ENCODE results near the gene OGDH. TPM values are rescaled to one million over a fixed set of nuclear protein-coding genes. Genes with fewer than 3 reads are reported as not detected.

OGDH gene
- total RNA-seq, 1 experiment from 2014 or later: 75.1 TPM

GRCh38 chr7:44573464-44574286 is 32.8 kb upstream of the OGDH start, which contains the start of gene DDX56:
DDX56 (minus strand) TSS chr7:44573908; CDS start chr7:44573895, 13 bp downstream.
- Mint-ChIP-seq H3K4me1 (ENCODE audit: insufficient read depth, unreplicated experiment) (peaks cover 21% of the 10 kb centered on the region), H3K27ac (ENCODE audit: low read depth, unreplicated experiment) (peak within 1 kb of the TSS; percentile 95), H3K36me3 (ENCODE audit: insufficient read depth, unreplicated experiment) (peaks cover 79% of the 10 kb centered on the region), H3K4me3 (ENCODE audit: unreplicated experiment) (peak within 1 kb of the TSS; percentile 98), H3K9me3 (ENCODE audit: unreplicated experiment) (no peaks in the 10 kb centered on the region), H3K27me3 (ENCODE audit: insufficient read depth, unreplicated experiment) (no peaks in the 10 kb centered on the region)
- POLR2A ChIA-PET: interaction anchor here (0.5 to 4.5 kb wide), 33 partner anchors 8 to 562 kb away, joined by 3 to 69 read pairs (median 4); partner anchors contain the start of genes DBNL, H2AZ2, NUDCD3 and OGDH
- intact Hi-C loops (cut with micrococcal nuclease): no loop called here
- CTCF ChIA-PET: interaction anchor here (0.6 to 3.9 kb wide), 6 partner anchors 10 to 333 kb away, joined by 3 to 23 read pairs (median 3); no protein-coding TSS in a partner anchor
- TF ChIP-seq CTCF (IDR thresholded peaks at IDR 0.05; ENCODE audit: unreplicated experiment): no peak
- DNase-seq (ENCODE audit: unreplicated experiment): peak; percentile 94
- BruUV-seq (replicated peaks): no TSS peak

DNA sequence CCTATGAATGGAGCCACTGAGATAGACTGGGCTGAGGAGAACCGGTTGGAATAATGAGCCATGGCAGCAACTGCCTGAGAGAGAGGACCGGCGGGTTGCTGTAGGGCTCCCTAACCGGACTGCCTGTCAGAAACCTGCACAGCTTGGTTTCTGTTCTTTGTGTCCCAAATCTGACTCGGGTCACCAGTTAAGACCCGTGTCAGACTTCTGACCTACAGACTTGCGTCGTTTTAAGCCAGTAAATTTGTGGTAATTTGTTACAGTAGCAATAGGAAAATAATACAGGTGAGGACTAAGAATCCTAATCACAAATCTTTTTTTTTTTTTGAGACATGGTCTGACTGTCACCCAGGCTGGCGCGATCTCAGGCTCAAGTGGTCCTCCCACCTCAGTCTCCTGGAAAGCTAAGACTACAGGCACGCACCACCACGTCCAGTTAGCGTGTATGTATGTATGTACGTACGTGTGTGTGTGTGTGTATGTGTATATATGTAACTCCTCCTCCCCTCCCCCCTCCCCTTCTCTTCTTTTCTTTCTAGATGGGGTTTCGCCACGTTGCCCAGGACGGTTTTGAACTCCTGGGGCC is 32.0 kb upstream of the OGDH start:
- H3K4me1 Mint-ChIP-seq (ENCODE audit: insufficient read depth, unreplicated experiment): peaks cover 21% of the 10 kb centered on the region
- POLR2A ChIA-PET: interaction anchor here (0.7 to 4.5 kb wide), 28 partner anchors 7 to 556 kb away, joined by 3 to 69 read pairs (median 4); partner anchors contain the start of genes DBNL, H2AZ2, NUDCD3 and OGDH
- H3K9me3 Mint-ChIP-seq (ENCODE audit: unreplicated experiment): no peaks in the 10 kb centered on the region
- H3K4me3 Mint-ChIP-seq (ENCODE audit: unreplicated experiment): peak overlapping the region; percentile 98
- BruUV-seq (replicated peaks): TSS peak; percentile 48
- no peaks in the 10 kb centered on the region for H3K27me3 Mint-ChIP-seq (ENCODE audit: insufficient read depth, unreplicated experiment)
- DNase-seq (ENCODE audit: unreplicated experiment): no peak
- TF ChIP-seq CTCF (IDR thresholded peaks at IDR 0.05; ENCODE audit: unreplicated experiment): no peak
- CTCF ChIA-PET: interaction anchor here (0.6 to 3.9 kb wide), 2 partner anchors 10 to 11 kb away, joined by 6 to 23 read pairs; no protein-coding TSS in a partner anchor
- peak overlapping the region; percentile 95 for H3K27ac Mint-ChIP-seq (ENCODE audit: low read depth, unreplicated experiment)
- peaks cover 79% of the 10 kb centered on the region for H3K36me3 Mint-ChIP-seq (ENCODE audit: insufficient read depth, unreplicated experiment)
- intact Hi-C loops (cut with micrococcal nuclease): no loop called here

DNA sequence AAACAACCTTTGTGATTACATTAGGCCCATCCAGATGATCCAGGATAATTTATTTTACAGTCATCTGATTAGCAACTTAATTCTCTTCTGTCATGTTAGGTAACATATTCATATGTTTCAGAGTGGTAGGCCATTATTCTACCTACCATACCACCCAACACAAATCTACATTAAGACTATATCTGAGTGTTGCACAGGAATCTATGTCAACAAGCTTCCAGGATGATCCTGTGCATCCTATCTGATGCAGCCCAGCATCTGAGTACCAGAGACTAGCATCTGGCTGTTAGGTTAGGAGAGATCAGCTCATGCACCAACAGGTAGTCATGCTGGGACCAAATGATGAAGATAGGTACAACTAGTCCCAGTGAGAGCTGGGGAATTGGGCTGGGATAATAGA is 31.4 kb upstream of the OGDH start:
- TF ChIP-seq CTCF (IDR thresholded peaks at IDR 0.05; ENCODE audit: unreplicated experiment): no peak
- H3K4me1 Mint-ChIP-seq (ENCODE audit: insufficient read depth, unreplicated experiment): peaks cover 25% of the 10 kb centered on the region
- no peaks in the 10 kb centered on the region for H3K27me3 Mint-ChIP-seq (ENCODE audit: insufficient read depth, unreplicated experiment)
- ChIA-PET CTCF (interaction anchor here (0.6 to 3.9 kb wide), 2 partner anchors 10 to 11 kb away, joined by 6 to 23 read pairs; no protein-coding TSS in a partner anchor), POLR2A (interaction anchor here (0.6 to 4.5 kb wide), 10 partner anchors 12 to 273 kb away, joined by 3 to 69 read pairs (median 4); partner anchors contain the start of genes H2AZ2, NUDCD3 and OGDH)
- intact Hi-C loops (cut with micrococcal nuclease): no loop called here
- peaks cover 79% of the 10 kb centered on the region for H3K36me3 Mint-ChIP-seq (ENCODE audit: insufficient read depth, unreplicated experiment)
- H3K9me3 Mint-ChIP-seq (ENCODE audit: unreplicated experiment): no peaks in the 10 kb centered on the region
- BruUV-seq (replicated peaks): no TSS peak
- DNase-seq (ENCODE audit: unreplicated experiment): no peak
- H3K4me3 Mint-ChIP-seq (ENCODE audit: unreplicated experiment): peak overlapping the region; percentile 98
- peak overlapping the region; percentile 43 for H3K27ac Mint-ChIP-seq (ENCODE audit: low read depth, unreplicated experiment)

GRCh38 chr7:44576228-44576627 is 30.2 kb upstream of the OGDH start:
- Mint-ChIP-seq H3K27me3 (ENCODE audit: insufficient read depth, unreplicated experiment) (no peaks in the 10 kb centered on the region), H3K4me3 (ENCODE audit: unreplicated experiment) (no peak overlapping the region), H3K9me3 (ENCODE audit: unreplicated experiment) (no peaks in the 10 kb centered on the region), H3K27ac (ENCODE audit: low read depth, unreplicated experiment) (no peak overlapping the region), H3K4me1 (ENCODE audit: insufficient read depth, unreplicated experiment) (peaks cover 27% of the 10 kb centered on the region), H3K36me3 (ENCODE audit: insufficient read depth, unreplicated experiment) (peaks cover 75% of the 10 kb centered on the region)
- no peak for DNase-seq (ENCODE audit: unreplicated experiment)
- ChIA-PET CTCF (no interaction called here), POLR2A (no interaction called here)
- no TSS peak for BruUV-seq (replicated peaks)
- TF ChIP-seq CTCF (IDR thresholded peaks at IDR 0.05; ENCODE audit: unreplicated experiment): no peak
- intact Hi-C loops (cut with micrococcal nuclease): no loop called here
